DOHH2 (cell line): Measurements from ENCODE around the gene MRPL30.

ENCODE experiments used
- H3F3A ChIP-seq: fragments of 200-600 bp; sonication (generic), shearing (Covaris generic); 2 replicates; pipeline ENCODE4 v1.6.0; 2016; ENCODE audit warnings: antibody characterized with exemption, mild to moderate bottlenecking; ENCODE audit not compliant: control insufficient read depth, insufficient read depth
- H3K27ac ChIP-seq: fragments of 200-600 bp; sonication (generic); 2 replicates; pipeline ENCODE4 v1.5.1; 2014; ENCODE audit warnings: low read depth, mild to moderate bottlenecking, low read length, moderate library complexity
- H3K27me3 ChIP-seq: fragments of 200-600 bp; sonication (generic); 2 replicates; pipeline ENCODE4 v1.6.1; 2014; ENCODE audit warnings: mild to moderate bottlenecking, low read length, mixed read lengths; ENCODE audit not compliant: control insufficient read depth
- H3K36me3 ChIP-seq: fragments of 200-600 bp; sonication (generic); 2 replicates; pipeline ENCODE4 v1.6.1; 2014; ENCODE audit warnings: mild to moderate bottlenecking, low read length, moderate library complexity, mixed read lengths; ENCODE audit not compliant: control insufficient read depth
- H3K4me1 ChIP-seq: fragments of 200-600 bp; sonication (generic); 2 replicates; pipeline ENCODE4 v1.6.1; 2014; ENCODE audit warnings: mild to moderate bottlenecking, low read length, mixed read lengths; ENCODE audit not compliant: control insufficient read depth
- H3K4me2 ChIP-seq: fragments of 200-600 bp; sonication (generic); 2 replicates; pipeline ENCODE4 v1.6.0; 2014; ENCODE audit warnings: mild to moderate bottlenecking, low read length, moderate library complexity
- H3K4me3 ChIP-seq: fragments of 200-600 bp; sonication (generic); 2 replicates; pipeline ENCODE4 v1.5.1; 2014; ENCODE audit warnings: mild to moderate bottlenecking, low read length, mixed read lengths
- H3K79me2 ChIP-seq: fragments of 200-600 bp; sonication (generic); 2 replicates; pipeline ENCODE4 v1.6.1; 2014; ENCODE audit warnings: mild to moderate bottlenecking, low read length, mixed read lengths; ENCODE audit not compliant: control insufficient read depth
- H3K9me2 ChIP-seq: fragments of 200-600 bp; sonication (generic); replicated peaks from 2 replicates; pipeline ENCODE4 v1.6.1; 2014; ENCODE audit warnings: mild to moderate bottlenecking, low read length, mixed read lengths; ENCODE audit not compliant: control insufficient read depth
- H3K9me3 ChIP-seq: fragments of 200-600 bp; sonication (generic); 2 replicates; pipeline ENCODE4 v1.6.1; 2014; ENCODE audit warnings: antibody characterized with exemption, low read length, mixed read lengths; ENCODE audit not compliant: control insufficient read depth, insufficient read depth
- H4K20me1 ChIP-seq: fragments of 200-600 bp; sonication (generic); 2 replicates; pipeline ENCODE4 v1.6.0; 2014; ENCODE audit warnings: low read depth, mild to moderate bottlenecking, antibody characterized with exemption, low read length, moderate library complexity; ENCODE audit not compliant: control insufficient read depth, insufficient read depth
- CTCF ChIP-seq: fragments of 200-600 bp; sonication (generic); IDR thresholded peaks from one replicate; pipeline ENCODE4 v1.5.1; 2014; ENCODE audit warnings: antibody characterized with exemption, mild to moderate bottlenecking, low read depth, low read length; ENCODE audit not compliant: poor library complexity, severe bottlenecking
- EZH2phosphoT487 ChIP-seq: fragments of 200-600 bp; sonication (generic); IDR thresholded peaks from 2 replicates; pipeline ENCODE4 v1.6.1; 2017; ENCODE audit warnings: borderline replicate concordance, mild to moderate bottlenecking, antibody characterized with exemption, low read length, moderate library complexity, mixed read lengths

MRPL30 gene

GRCh38 chr2:99198103-99198841 lies 17.3 kb downstream of the MRPL30 start:
- Histone ChIP-seq H3K4me2 (no peak overlapping the region), H3K27me3 (no peaks in the 10 kb centered on the region), H3F3A (no peaks in the 10 kb centered on the region), H3K9me3 (no peaks in the 10 kb centered on the region), H3K27ac (no peak overlapping the region), H3K4me3 (no peak overlapping the region), H3K36me3 (peaks cover 34% of the 10 kb centered on the region), H3K79me2 (no peaks in the 10 kb centered on the region), H3K9me2 (no peaks in the 10 kb centered on the region), H4K20me1 (no peaks in the 10 kb centered on the region), H3K4me1 (no peaks in the 10 kb centered on the region)
- TF ChIP-seq CTCF (no peak), EZH2phosphoT487 (no peak)

- Histone ChIP-seq H3K36me3 (peaks cover 28% of the 10 kb centered on the region), H3K9me2 (no peaks in the 10 kb centered on the region), H4K20me1 (no peaks in the 10 kb centered on the region), H3K4me2 (no peak overlapping the region), H3K79me2 (no peaks in the 10 kb centered on the region), H3K27me3 (no peaks in the 10 kb centered on the region), H3K4me3 (no peak overlapping the region), H3K27ac (no peak overlapping the region), H3K4me1 (no peaks in the 10 kb centered on the region), H3F3A (no peaks in the 10 kb centered on the region), H3K9me3 (no peaks in the 10 kb centered on the region)
- TF ChIP-seq CTCF (no peak), EZH2phosphoT487 (no peak)
These were observed 19.3 kb downstream of the MRPL30 start for GRCh38 chr2:99200076-99200800.

- no peaks in the 10 kb centered on the region for H3K79me2 ChIP-seq
- no peak overlapping the region for H3K4me3 ChIP-seq
- no peaks in the 10 kb centered on the region for H3K4me1 ChIP-seq
- no peaks in the 10 kb centered on the region for H3K9me3 ChIP-seq
- TF ChIP-seq CTCF: no peak
- no peak for TF ChIP-seq EZH2phosphoT487
- no peaks in the 10 kb centered on the region for H3K27me3 ChIP-seq
- H4K20me1 ChIP-seq: no peaks in the 10 kb centered on the region
- H3K27ac ChIP-seq: no peak overlapping the region
- H3K4me2 ChIP-seq: no peak overlapping the region
- H3K9me2 ChIP-seq: no peaks in the 10 kb centered on the region
- H3K36me3 ChIP-seq: peaks cover 11% of the 10 kb centered on the region
- no peaks in the 10 kb centered on the region for H3F3A ChIP-seq
These were observed 21.1 kb downstream of the MRPL30 start for GRCh38 chr2:99201959-99202678.
